ENCODE results near the gene OR51L1. TPM values are rescaled to one million over a fixed set of nuclear protein-coding genes. Genes with fewer than 3 reads are reported as not detected.

OR51L1 gene
- total and polyA plus RNA-seq, 2 of the 8 experiments (the other 6 are each of a cell fraction or from before 2014, with no cell fraction given) = not detected

DNA sequence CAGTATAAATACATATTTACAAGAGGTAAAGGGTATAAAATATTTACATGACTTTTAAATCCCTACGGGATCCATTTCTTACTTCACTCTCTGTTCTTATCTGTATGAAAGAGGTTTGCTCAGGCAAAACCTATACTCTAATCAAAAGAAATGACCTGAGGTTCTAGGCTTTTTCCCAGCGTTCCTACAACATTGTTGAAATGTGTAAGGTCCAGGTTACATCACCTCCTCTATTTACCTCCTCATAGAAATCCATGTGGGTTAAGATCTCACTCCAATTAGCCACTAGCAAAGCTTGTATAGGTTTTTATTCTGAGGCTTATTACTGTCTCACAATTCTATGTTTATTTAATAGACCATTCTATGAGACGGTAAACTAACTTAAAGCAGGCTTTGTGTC is 12.0 kb upstream of the OR51L1 start:
- CTCF ChIA-PET (ENCODE audit: partially characterized antibody) = no interaction called here
- TF ChIP-seq EGR1 (IDR thresholded peaks at IDR 0.05; ENCODE audit: borderline replicate concordance, low read depth, low read length) (no peak), EZH2 (IDR thresholded peaks at IDR 0.05; ENCODE audit: low read depth, low read length, severe bottlenecking) (no peak), ASH2L (IDR thresholded peaks at IDR 0.05; ENCODE audit: low read length) (no peak), RXRA (IDR thresholded peaks at IDR 0.05; ENCODE audit: insufficient read depth, low read depth, low read length) (no peak), SIN3A (conservative IDR thresholded peaks at IDR 0.05 in 1 of 2, IDR thresholded peaks at IDR 0.05 in 1 of 2; ENCODE audit: low read depth in 1 of 2, low read length in 2 of 2) (no peak), NRF1 (IDR thresholded peaks at IDR 0.05; ENCODE audit: low read depth, low read length) (no peak), CREB1 (IDR thresholded peaks at IDR 0.05) (no peak), SUZ12 (IDR thresholded peaks at IDR 0.05; ENCODE audit: low read length) (no peak), TBP (IDR thresholded peaks at IDR 0.05; ENCODE audit: low read depth, low read length) (no peak), KDM1A (IDR thresholded peaks at IDR 0.05; ENCODE audit: borderline replicate concordance, low read length) (no peak), KDM5A (IDR thresholded peaks at IDR 0.05; ENCODE audit: low read length) (no peak), RBBP5 (IDR thresholded peaks at IDR 0.05; ENCODE audit: borderline replicate concordance, low read depth, low read length) (no peak), TAF1 (IDR thresholded peaks at IDR 0.05; ENCODE audit: low read depth, low read length) (no peak), SRF (IDR thresholded peaks at IDR 0.05; ENCODE audit: low read depth, low read length) (no peak)

More for the DNA sequence above, 12.0 kb upstream of the OR51L1 start:
- no peak overlapping the region for H2BK5ac ChIP-seq (ENCODE audit: low read depth, low read length)
- POLR2A ChIA-PET (ENCODE audit: partially characterized antibody) = no interaction called here
- no peak for FAIRE-seq
- no peak overlapping the region for H3K14ac ChIP-seq (ENCODE audit: insufficient read length)
- no peak overlapping the region for H2AFZ ChIP-seq (ENCODE audit: low read length)
- no peaks in the 10 kb centered on the region for H3K36me3 ChIP-seq (ENCODE audit: control insufficient read depth in 2 of 4, insufficient read depth in 4 of 4, low read length in 3 of 4)
- no peaks in the 10 kb centered on the region for H3K4me1 ChIP-seq (replicated peaks in 1 of 4; ENCODE audit: control insufficient read depth in 3 of 4, insufficient read depth in 4 of 4, low read length in 3 of 4)
- no peak overlapping the region for H4K91ac ChIP-seq (replicated peaks; ENCODE audit: insufficient read length, low read length)
- 94% methylated on average over 3 of the region's 3 CpGs; no CpG with 5 or more reads in 1 of the 2 experiments for WGBS, 2 experiments (ENCODE audit: extremely low coverage in 1 of 2, insufficient coverage in 1 of 2, insufficient read length in 1 of 2, insufficient replicate concordance in 2 of 2, low coverage in 1 of 2, low lambda C conversion rate in 2 of 2, missing lambda C conversion rate in 1 of 2)
- H3K4me2 ChIP-seq (ENCODE audit: insufficient read depth in 1 of 2, low read depth in 2 of 2, low read length in 2 of 2) = no peak overlapping the region
- H4K5ac ChIP-seq (ENCODE audit: insufficient read length, low read depth, low read length) = no peak overlapping the region
- no peak overlapping the region for H3K23ac ChIP-seq (ENCODE audit: insufficient read length)
- no peaks in the 10 kb centered on the region for H3K9me3 ChIP-seq (ENCODE audit: insufficient read depth in 2 of 2, low read depth in 1 of 2, low read length in 1 of 2)
- H4K8ac ChIP-seq (ENCODE audit: extremely low read depth, insufficient read depth, low read length) = no peak overlapping the region
- H3K79me1 ChIP-seq (ENCODE audit: low read depth, low read length) = no peaks in the 10 kb centered on the region
- H2BK15ac ChIP-seq (ENCODE audit: low read length) = no peak overlapping the region
- H3K9ac ChIP-seq (replicated peaks in 1 of 4; ENCODE audit: extremely low read depth in 1 of 4, low read depth in 3 of 4, low read length in 3 of 4) = no peak overlapping the region
- DNase-seq (ENCODE audit: low read depth in 1 of 2, low spot score in 2 of 2) = no peak
- no peak overlapping the region for H3K56ac ChIP-seq (replicated peaks; ENCODE audit: insufficient read length, low read depth, low read length)
- no peak overlapping the region for H2AK5ac ChIP-seq (ENCODE audit: low read depth, low read length)
- H2BK20ac ChIP-seq (ENCODE audit: low read length) = no peak overlapping the region
- H3K27ac ChIP-seq (ENCODE audit: low read depth, low read length) = no peak overlapping the region
- no peaks in the 10 kb centered on the region for H3K23me2 ChIP-seq (ENCODE audit: low read depth, low read length)
- no peak overlapping the region for H3K4ac ChIP-seq (replicated peaks; ENCODE audit: insufficient read length, low read depth, low read length)
- no peak overlapping the region for H2BK120ac ChIP-seq (replicated peaks; ENCODE audit: low read depth, low read length)
- no peak overlapping the region for H3K4me3 ChIP-seq (ENCODE audit: extremely low read depth in 1 of 4, insufficient read depth in 2 of 4, low read depth in 3 of 4, low read length in 4 of 4)
- H3K27me3 ChIP-seq (replicated peaks in 1 of 4; ENCODE audit: control insufficient read depth in 3 of 4, extremely low read depth in 1 of 4, insufficient read depth in 3 of 4, low read length in 3 of 4) = no peaks in the 10 kb centered on the region
- no peak overlapping the region for H2BK12ac ChIP-seq (ENCODE audit: low read depth, low read length)
- H4K20me1 ChIP-seq (replicated peaks in 1 of 2; ENCODE audit: control insufficient read depth in 1 of 2, insufficient read depth in 2 of 2, low read length in 2 of 2) = no peaks in the 10 kb centered on the region
- no peak overlapping the region for H3K18ac ChIP-seq (ENCODE audit: extremely low read depth, low read length)
- no peaks in the 10 kb centered on the region for H3K79me2 ChIP-seq (ENCODE audit: control insufficient read depth in 1 of 2, insufficient read depth in 2 of 2, low read length in 2 of 2)
